Fibroblast of pulmonary artery (primary cell): Measurements from ENCODE around the gene EGLN3.

Source experiments
- DNase-seq: peaks from one replicate; pipeline ENCODE4 v3.0.0-alpha.2; 2010; ENCODE audit warnings: low read depth
- H3K4me3 ChIP-seq: replicated peaks from 2 replicates; pipeline ENCODE4 v1.5.1; 2011; ENCODE audit warnings: low read depth, mild to moderate bottlenecking, control low read depth, low read length, moderate library complexity
- TF ChIP-seq, protein P1 (sequence below): IDR thresholded peaks from 2 replicates; pipeline ENCODE4 v1.5.1; 2011; ENCODE audit warnings: mild to moderate bottlenecking, control low read depth, low read length, inconsistent platforms; ENCODE audit errors: missing control alignments

Gene EGLN3

DNA sequence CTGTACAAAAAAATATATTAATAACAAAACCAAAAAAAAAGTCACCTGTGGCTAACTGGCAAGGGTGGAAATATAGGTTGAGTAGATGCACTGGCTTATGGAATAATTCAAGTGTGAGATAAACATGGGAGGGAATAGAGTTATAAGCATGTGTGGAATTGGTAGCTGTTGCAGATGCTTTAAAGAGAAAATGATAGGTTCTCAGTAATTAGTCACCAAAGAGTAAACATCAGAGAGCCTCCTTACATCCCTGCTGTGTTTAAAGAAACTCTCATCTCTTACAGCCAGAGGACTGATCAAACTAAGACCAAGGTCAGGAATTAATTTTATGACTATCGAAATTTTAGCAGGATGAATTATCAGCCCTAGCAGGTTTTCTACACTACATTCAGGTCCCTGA is 70.5 kb downstream of the EGLN3 start:
- no peak for DNase-seq

DNA sequence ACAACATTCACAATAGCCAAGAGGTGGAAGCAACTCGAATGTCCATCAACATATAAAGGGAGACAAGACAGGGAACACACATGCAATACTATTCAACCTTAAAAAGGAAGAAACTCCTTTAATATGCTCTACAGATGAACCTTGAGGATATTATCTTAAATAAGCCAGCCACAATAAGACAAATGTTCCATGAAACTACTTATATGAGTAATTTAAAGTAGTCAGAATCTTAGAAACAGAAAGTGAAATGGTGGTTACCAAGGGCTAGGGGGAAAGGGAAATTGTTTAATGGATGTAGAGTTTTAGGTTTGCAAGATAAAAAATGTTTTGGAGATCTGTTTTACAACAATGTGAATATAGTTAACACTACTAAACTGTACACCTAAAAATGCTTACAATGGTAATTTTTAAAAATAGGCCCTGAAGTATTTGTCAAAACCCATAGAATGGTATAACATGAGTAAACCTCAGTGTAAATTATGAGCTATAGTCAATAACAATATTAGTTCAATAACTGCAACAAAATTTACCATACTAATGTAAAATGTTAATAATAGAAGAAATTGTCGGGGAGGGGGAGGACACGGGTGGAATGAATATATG is 71.1 kb downstream of the EGLN3 start:
- DNase-seq: no peak
- TF ChIP-seq, protein P1, sequence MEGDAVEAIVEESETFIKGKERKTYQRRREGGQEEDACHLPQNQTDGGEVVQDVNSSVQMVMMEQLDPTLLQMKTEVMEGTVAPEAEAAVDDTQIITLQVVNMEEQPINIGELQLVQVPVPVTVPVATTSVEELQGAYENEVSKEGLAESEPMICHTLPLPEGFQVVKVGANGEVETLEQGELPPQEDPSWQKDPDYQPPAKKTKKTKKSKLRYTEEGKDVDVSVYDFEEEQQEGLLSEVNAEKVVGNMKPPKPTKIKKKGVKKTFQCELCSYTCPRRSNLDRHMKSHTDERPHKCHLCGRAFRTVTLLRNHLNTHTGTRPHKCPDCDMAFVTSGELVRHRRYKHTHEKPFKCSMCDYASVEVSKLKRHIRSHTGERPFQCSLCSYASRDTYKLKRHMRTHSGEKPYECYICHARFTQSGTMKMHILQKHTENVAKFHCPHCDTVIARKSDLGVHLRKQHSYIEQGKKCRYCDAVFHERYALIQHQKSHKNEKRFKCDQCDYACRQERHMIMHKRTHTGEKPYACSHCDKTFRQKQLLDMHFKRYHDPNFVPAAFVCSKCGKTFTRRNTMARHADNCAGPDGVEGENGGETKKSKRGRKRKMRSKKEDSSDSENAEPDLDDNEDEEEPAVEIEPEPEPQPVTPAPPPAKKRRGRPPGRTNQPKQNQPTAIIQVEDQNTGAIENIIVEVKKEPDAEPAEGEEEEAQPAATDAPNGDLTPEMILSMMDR: no peak
- no peak overlapping the region for H3K4me3 ChIP-seq

More for the DNA sequence above, 70.5 kb downstream of the EGLN3 start:
- no peak overlapping the region for H3K4me3 ChIP-seq
- TF ChIP-seq, protein P1: no peak

DNA sequence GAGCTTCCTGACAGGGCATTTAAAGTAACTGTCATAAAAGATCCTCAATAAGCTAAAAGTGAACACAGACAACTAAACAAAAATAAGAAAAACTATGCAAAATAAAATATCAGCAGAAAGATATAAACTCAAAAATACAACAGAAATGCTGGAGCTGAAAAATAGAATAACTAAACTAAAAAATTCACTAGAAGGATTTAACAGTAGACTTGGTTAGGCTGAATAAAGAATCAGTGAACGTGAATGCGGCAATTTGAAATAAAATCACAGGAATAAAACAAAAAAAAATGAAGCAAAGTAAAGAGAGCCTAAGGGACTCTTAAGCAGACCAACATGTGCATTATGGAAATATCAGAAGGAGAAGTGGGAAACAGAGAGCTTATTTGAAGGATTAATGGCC is 74.6 kb downstream of the EGLN3 start:
- DNase-seq: no peak
- TF ChIP-seq, protein P1: no peak
- H3K4me3 ChIP-seq: no peak overlapping the region
